PC-3 (cell line): ENCODE data around the gene AFF2.

Experiments used
- EZH2 ChIP-seq: fragments of 300-600 bp; sonication (generic); IDR thresholded peaks from one replicate; pipeline ENCODE4 v1.6.1; 2017; ENCODE audit warnings: antibody characterized with exemption, mild to moderate bottlenecking, low read length; ENCODE audit not compliant: unreplicated experiment
- EZH2phosphoT487 ChIP-seq: fragments of 300-600 bp; sonication (generic); IDR thresholded peaks from 2 replicates; pipeline ENCODE4 v1.6.1; 2018; ENCODE audit warnings: mild to moderate bottlenecking, antibody characterized with exemption, low read length, borderline replicate concordance
- TF ChIP-seq, protein P1 (sequence below): fragments of 300-600 bp; sonication (generic); conservative IDR thresholded peaks from 2 replicates; pipeline ENCODE4 v1.5.1; 2017; ENCODE audit warnings: antibody characterized with exemption, low read depth, mild to moderate bottlenecking, low read length

GRCh38 chrX:148501386-148502066 is 1.1 kb downstream of the AFF2 start:
- TF ChIP-seq, protein P1, sequence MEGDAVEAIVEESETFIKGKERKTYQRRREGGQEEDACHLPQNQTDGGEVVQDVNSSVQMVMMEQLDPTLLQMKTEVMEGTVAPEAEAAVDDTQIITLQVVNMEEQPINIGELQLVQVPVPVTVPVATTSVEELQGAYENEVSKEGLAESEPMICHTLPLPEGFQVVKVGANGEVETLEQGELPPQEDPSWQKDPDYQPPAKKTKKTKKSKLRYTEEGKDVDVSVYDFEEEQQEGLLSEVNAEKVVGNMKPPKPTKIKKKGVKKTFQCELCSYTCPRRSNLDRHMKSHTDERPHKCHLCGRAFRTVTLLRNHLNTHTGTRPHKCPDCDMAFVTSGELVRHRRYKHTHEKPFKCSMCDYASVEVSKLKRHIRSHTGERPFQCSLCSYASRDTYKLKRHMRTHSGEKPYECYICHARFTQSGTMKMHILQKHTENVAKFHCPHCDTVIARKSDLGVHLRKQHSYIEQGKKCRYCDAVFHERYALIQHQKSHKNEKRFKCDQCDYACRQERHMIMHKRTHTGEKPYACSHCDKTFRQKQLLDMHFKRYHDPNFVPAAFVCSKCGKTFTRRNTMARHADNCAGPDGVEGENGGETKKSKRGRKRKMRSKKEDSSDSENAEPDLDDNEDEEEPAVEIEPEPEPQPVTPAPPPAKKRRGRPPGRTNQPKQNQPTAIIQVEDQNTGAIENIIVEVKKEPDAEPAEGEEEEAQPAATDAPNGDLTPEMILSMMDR: no peak
- TF ChIP-seq EZH2 (no peak), EZH2phosphoT487 (no peak)
